ENCODE measurements around the gene GLRX5.

GRCh38 chr14:95516554-95517181 lies 18.2 kb upstream of the GLRX5 start, which contains the start of gene SYNE3:
- TF ChIP-seq CTCF (IDR thresholded peaks at IDR 0.05) (no peak), EZH2phosphoT487 (IDR thresholded peaks at IDR 0.05) (no peak)

Data from neural progenitor cell (in vitro differentiated cells).